HG03066 (cell line): ENCODE data around the gene ARHGEF39.
"Not testable (repeated sequence)": the region's sequence is repeated elsewhere in the genome, so short reads cannot be mapped to it uniquely, and the experiment has no call there.

Experiments used
- ATAC-seq: cut with Tn5 transposase; IDR thresholded peaks from one replicate; pipeline ENCODE4 v1.9.1; 2021; ENCODE audit warnings: low read depth; ENCODE audit not compliant: unreplicated experiment

Gene ARHGEF39

GRCh38 chr9:35628389-35628991 is 36.5 kb downstream of the ARHGEF39 start:
- no peak for ATAC-seq

DNA sequence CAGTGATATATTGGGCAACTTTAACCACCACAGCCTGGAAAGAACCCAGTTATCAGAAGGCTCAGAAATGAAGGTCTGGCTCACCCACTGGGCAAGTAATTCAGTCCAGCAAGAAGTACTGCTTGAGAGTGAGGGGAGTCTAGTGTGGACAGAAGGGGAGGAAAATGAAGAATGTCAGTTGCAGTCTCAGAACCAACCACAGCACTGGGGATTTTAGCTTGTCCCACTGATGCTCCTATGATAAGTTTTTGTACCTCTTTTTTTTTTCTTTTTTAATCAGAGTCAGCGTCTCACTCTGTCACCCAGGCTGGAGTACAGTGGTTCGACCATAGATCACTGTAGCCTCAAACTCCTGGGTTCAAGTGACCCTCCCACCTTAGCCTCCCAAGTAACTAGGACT is 37.4 kb downstream of the ARHGEF39 start:
- no peak for ATAC-seq

DNA sequence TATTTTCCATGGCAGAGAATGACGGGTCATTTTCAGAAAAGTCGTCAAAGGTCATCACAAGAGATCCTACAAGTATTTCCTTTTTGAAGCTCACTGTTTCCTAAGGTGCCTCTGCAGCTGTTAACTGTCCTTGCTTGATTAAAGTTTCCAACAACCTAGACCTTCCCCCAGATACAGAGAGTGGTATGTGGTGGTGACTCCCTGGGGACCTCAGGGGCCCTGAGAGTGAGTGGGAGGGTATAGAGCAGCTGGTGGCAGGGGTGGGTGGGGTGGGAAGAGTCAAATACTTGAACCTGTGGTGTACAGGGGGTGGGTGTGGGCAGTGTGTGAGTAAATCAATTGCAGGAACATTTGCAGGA is 45.2 kb downstream of the ARHGEF39 start:
- ATAC-seq, result peak; percentile 63

GRCh38 chr9:35618854-35619799 is 45.9 kb downstream of the ARHGEF39 start:
- ATAC-seq, result peak; percentile 41

- no peak for ATAC-seq
Measured at GRCh38 chr9:35618325-35618727, 46.7 kb downstream of the ARHGEF39 start, which contains the start of gene CD72. TSS of gene CD72 (minus strand) at chr9:35618413. CDS start at chr9:35618303, 110 bp downstream.

GRCh38 chr9:35617548-35617947 is 47.4 kb downstream of the ARHGEF39 start:
- no peak for ATAC-seq

- ATAC-seq, result peak; percentile 44
Measured at GRCh38 chr9:35616681-35617459, 48.1 kb downstream of the ARHGEF39 start.

DNA sequence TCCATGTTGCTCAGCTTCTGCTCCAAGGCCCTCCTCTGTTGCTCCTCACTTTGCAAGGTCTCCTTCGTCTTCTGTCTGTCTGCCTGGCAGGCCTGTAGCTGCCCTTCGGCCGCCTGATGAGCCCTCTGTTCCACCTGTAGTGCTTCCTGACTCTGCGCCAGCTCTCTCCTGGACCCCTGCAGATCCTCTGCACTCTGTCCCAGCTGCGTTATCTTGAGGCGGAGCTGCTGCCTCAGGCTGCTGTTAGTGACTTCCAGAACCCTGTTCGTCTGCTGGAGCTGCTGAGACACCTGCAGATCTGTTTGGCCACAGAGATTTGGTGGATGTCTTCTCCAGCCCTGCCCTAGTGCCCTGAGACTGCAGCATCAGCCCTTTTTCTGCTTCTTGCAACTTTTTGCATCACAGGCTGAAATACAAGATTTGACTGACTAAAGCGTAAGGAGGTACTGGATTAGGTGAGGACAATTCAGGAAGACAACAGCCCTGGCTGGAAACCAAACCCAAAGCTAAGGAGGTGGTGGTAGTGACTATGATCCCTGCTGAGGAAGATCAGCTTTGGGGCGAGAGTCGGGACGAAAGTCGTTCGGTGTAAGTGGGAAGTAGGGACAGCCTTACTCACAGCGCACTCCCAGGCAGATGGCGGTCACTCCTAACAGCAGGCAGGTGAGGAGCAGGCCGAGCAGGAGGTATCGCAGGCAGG is 48.9 kb downstream of the ARHGEF39 start:
- no peak for ATAC-seq

- no peak for ATAC-seq
Measured at GRCh38 chr9:35612843-35613242, 52.2 kb downstream of the ARHGEF39 start.

GRCh38 chr9:35612066-35612465 is 52.9 kb downstream of the ARHGEF39 start:
- ATAC-seq, result not testable (repeated sequence)

DNA sequence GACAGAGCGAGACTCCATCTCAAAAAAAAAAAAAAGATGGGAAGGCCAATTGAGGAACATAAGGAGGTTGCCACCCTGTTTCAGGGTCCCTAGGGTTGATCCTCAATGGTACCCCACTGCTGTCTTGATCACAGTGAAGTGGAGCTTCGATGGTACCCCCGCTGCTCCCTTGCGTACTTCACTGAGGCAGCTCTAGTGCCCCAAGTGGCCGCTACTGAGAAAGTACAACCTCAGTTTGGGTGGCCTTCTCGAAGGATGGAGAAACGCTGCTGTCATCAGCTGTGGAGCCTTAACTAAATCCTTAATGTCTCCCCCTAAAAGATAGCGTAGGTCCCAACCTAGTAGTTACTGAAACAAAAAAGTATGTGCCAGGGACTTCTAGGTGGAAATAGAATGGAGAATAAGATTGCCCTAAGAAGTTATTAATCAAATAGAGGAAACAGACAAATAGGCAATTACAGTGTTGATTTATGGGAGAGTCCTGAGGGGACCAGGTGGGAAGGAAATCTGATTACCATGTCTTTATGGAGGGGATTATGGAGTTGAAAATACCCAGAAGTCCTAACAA is 53.7 kb downstream of the ARHGEF39 start:
- ATAC-seq, result no peak

GRCh38 chr9:35609820-35610163 is 55.2 kb downstream of the ARHGEF39 start:
- no peak for ATAC-seq
